ENCODE data around the gene SLC22A2.

The SLC22A2 gene

GRCh38 chr6:160167604-160168399, 90.8 kb downstream of the SLC22A2 start:
- no peak for TF ChIP-seq CTCF (IDR thresholded peaks at IDR 0.05)
- no peak overlapping the region for H3K4me3 ChIP-seq
- DNase-seq (ENCODE audit: low spot score): no peak
- H3K27ac ChIP-seq: no peak overlapping the region

All from coronary artery (tissue), 2 donors.